Natural killer cell (primary cell): ENCODE measurements around the gene BIN1. TPM values are rescaled to one million over a fixed set of nuclear protein-coding genes. Genes with fewer than 3 reads are reported as not detected.

ENCODE experiments used
- ATAC-seq, 3 donors: fragments of 150-1000 bp in 2 of 3; fragments of 200-7000 bp in 1 of 3; cut with Tn5 transposase; 1 replicate in 1 of 3; 2 replicates in 2 of 3; pipeline ENCODE4 v1.10.0; 2021; ENCODE audit warnings: mild to moderate bottlenecking in 2 of 3, moderate library complexity in 2 of 3
- DNase-seq, 2 donors: peaks; one replicate each; pipeline versions ENCODE4 v3.0.0 to v3.0.0-alpha.2; 2013 to 2021; ENCODE audit warnings: mixed read lengths in 1 of 2
- H3K27ac ChIP-seq: one replicate; pipeline ENCODE4 v1.5.1; 2013; ENCODE audit warnings: mild to moderate bottlenecking, low read length
- H3K27me3 ChIP-seq: one replicate; pipeline ENCODE4 v1.6.1; 2013; ENCODE audit warnings: low read length; ENCODE audit not compliant: control insufficient read depth, insufficient read depth
- H3K36me3 ChIP-seq: one replicate; pipeline ENCODE4 v1.6.1; 2013; ENCODE audit warnings: low read length; ENCODE audit not compliant: control insufficient read depth, insufficient read depth
- H3K4me1 ChIP-seq: one replicate; pipeline ENCODE4 v1.6.1; 2013; ENCODE audit warnings: low read length; ENCODE audit not compliant: control insufficient read depth, insufficient read depth
- H3K4me3 ChIP-seq: one replicate; pipeline ENCODE4 v1.5.1; 2013; ENCODE audit warnings: low read length
- H3K9me3 ChIP-seq: one replicate; pipeline ENCODE4 v1.6.1; 2013; ENCODE audit warnings: low read length; ENCODE audit not compliant: control insufficient read depth, insufficient read depth
- H3K27ac Mint-ChIP-seq, 2 donors: one replicate each; pipeline ENCODE4 v1.8.0; 2022; ENCODE audit warnings: mild to moderate bottlenecking in 2 of 2, mixed read lengths in 2 of 2, moderate library complexity in 1 of 2
- H3K27me3 Mint-ChIP-seq, 2 donors: one replicate each; pipeline ENCODE4 v1.8.0; 2022; ENCODE audit warnings: low read depth in 2 of 2, mixed read lengths in 2 of 2
- H3K36me3 Mint-ChIP-seq: one replicate; pipeline ENCODE4 v1.8.0; 2022; ENCODE audit warnings: mixed read lengths
- H3K4me1 Mint-ChIP-seq, 2 donors: one replicate each; pipeline ENCODE4 v1.8.0; 2022; ENCODE audit warnings: mixed read lengths in 2 of 2
- H3K4me3 Mint-ChIP-seq: one replicate; pipeline ENCODE4 v1.8.0; 2022; ENCODE audit warnings: mild to moderate bottlenecking, moderate library complexity, mixed read lengths
- H3K9me3 Mint-ChIP-seq, 2 donors: one replicate each; pipeline ENCODE4 v1.8.0; 2022; ENCODE audit warnings: mixed read lengths in 2 of 2
- CTCF ChIP-seq: fragments of 200-600 bp; IDR thresholded peaks from one replicate; pipeline ENCODE4 v1.8.0; 2022; ENCODE audit warnings: antibody characterized with exemption
- WGBS: methylation state at CpG from one replicate; pipeline ENCODE4 v1.1.7; 2013; ENCODE audit warnings: missing lambda C conversion rate; ENCODE audit not compliant: insufficient coverage; 5-methylcytosine and 5-hydroxymethylcytosine counted together
- intact Hi-C: fragments of 100-400 bp; cut with micrococcal nuclease; formaldehyde crosslinking; loops from one replicate; pipeline ENCODE4 v1.14.2; 2022
- total RNA-seq, 4 donors: library from RNA; stranded (reverse); fragments of 120-200 nt in 1 of 4; gene quantifications; one replicate each; pipeline versions ENCODE4 v1.2.3 to v1.2.4, GENCODE V29; 2013 to 2022

BIN1 gene
- total RNA-seq, 3 donors from 2014 or later (not counting 1 experiment from before 2014, with no cell fraction given), result 73.5 to 131 (median 107) TPM

GRCh38 chr2:127154396-127154795, 47.4 kb upstream of the BIN1 start:
- WGBS, result 87% methylated on average over 4 of the region's 4 CpGs
- intact Hi-C loops, result no loop called here
- Mint-ChIP-seq H3K4me1 (peaks cover 5 to 11% of the 10 kb centered on the region in 2 donors), H3K27me3 (peaks cover 0 to 5% of the 10 kb centered on the region in 2 donors), H3K9me3 (no peaks in the 10 kb centered on the region), H3K36me3 (no peaks in the 10 kb centered on the region), H3K27ac (no peak overlapping the region), H3K4me3 (no peak overlapping the region)
- H3K36me3 ChIP-seq, result no peaks in the 10 kb centered on the region
- H3K4me3 ChIP-seq, result no peak overlapping the region
- no peak for TF ChIP-seq CTCF
- no peak overlapping the region for H3K27ac ChIP-seq
- H3K27me3 ChIP-seq, result no peaks in the 10 kb centered on the region
- DNase-seq (no peak), ATAC-seq (no peak)
- H3K4me1 ChIP-seq, result no peaks in the 10 kb centered on the region
- H3K9me3 ChIP-seq, result peaks cover 4% of the 10 kb centered on the region

GRCh38 chr2:127153691-127154158, 46.8 kb upstream of the BIN1 start:
- peaks cover 4% of the 10 kb centered on the region for H3K9me3 ChIP-seq
- H3K27me3 ChIP-seq, result no peaks in the 10 kb centered on the region
- H3K4me1 Mint-ChIP-seq, result peaks cover 5 to 11% of the 10 kb centered on the region in 2 donors
- intact Hi-C loops, result no loop called here
- H3K4me1 ChIP-seq, result no peaks in the 10 kb centered on the region
- H3K27me3 Mint-ChIP-seq, result no peaks in the 10 kb centered on the region
- no peaks in the 10 kb centered on the region for H3K36me3 Mint-ChIP-seq
- no peak overlapping the region for H3K4me3 Mint-ChIP-seq
- H3K36me3 ChIP-seq, result no peaks in the 10 kb centered on the region
- H3K27ac ChIP-seq, result no peak overlapping the region
- DNase-seq (no peak), ATAC-seq (no peak)
- no peak overlapping the region for H3K4me3 ChIP-seq
- WGBS, result 85% methylated on average over 6 of the region's 6 CpGs
- TF ChIP-seq CTCF, result no peak
- no peaks in the 10 kb centered on the region for H3K9me3 Mint-ChIP-seq
- no peak overlapping the region for H3K27ac Mint-ChIP-seq

- Histone ChIP-seq H3K9me3 (peaks cover 4% of the 10 kb centered on the region), H3K36me3 (no peaks in the 10 kb centered on the region), H3K27me3 (no peaks in the 10 kb centered on the region), H3K4me1 (no peaks in the 10 kb centered on the region), H3K4me3 (no peak overlapping the region), H3K27ac (no peak overlapping the region)
- peaks cover 5 to 11% of the 10 kb centered on the region in 2 donors for H3K4me1 Mint-ChIP-seq
- WGBS, result 71% methylated on average over 1 of the region's 1 CpG
- DNase-seq, result no peak
- TF ChIP-seq CTCF, result no peak
- no peaks in the 10 kb centered on the region for H3K9me3 Mint-ChIP-seq
- intact Hi-C loops, result no loop called here
- no peaks in the 10 kb centered on the region for H3K27me3 Mint-ChIP-seq
- no peak overlapping the region for H3K27ac Mint-ChIP-seq
- H3K36me3 Mint-ChIP-seq, result no peaks in the 10 kb centered on the region
- no peak overlapping the region for H3K4me3 Mint-ChIP-seq
- ATAC-seq, result no peak
Measured at GRCh38 chr2:127150996-127151395, 44.0 kb upstream of the BIN1 start.

- H3K36me3 ChIP-seq, result no peaks in the 10 kb centered on the region
- Mint-ChIP-seq H3K9me3 (no peaks in the 10 kb centered on the region), H3K27me3 (no peaks in the 10 kb centered on the region), H3K4me3 (no peak overlapping the region), H3K4me1 (no peaks in the 10 kb centered on the region), H3K36me3 (no peaks in the 10 kb centered on the region), H3K27ac (no peak overlapping the region)
- no peak overlapping the region for H3K27ac ChIP-seq
- H3K4me3 ChIP-seq, result no peak overlapping the region
- H3K4me1 ChIP-seq, result no peaks in the 10 kb centered on the region
- ATAC-seq, result no peak
- H3K9me3 ChIP-seq, result peaks cover 4% of the 10 kb centered on the region
- no peak for DNase-seq
- intact Hi-C loops, result no loop called here
- 100% methylated on average over 1 of the region's 4 CpGs for WGBS
- no peaks in the 10 kb centered on the region for H3K27me3 ChIP-seq
- TF ChIP-seq CTCF, result no peak
Measured at GRCh38 chr2:127149384-127149783, 42.4 kb upstream of the BIN1 start.
